Ovary (tissue), 9 donors: ENCODE data around the gene PSMB7. TPM values are rescaled to one million over a fixed set of nuclear protein-coding genes. Genes with fewer than 3 reads are reported as not detected.

Experiments used
- DNase-seq, 5 donors: peaks; one replicate each; pipeline ENCODE4 v3.0.0-alpha.2; 2019 to 2020
- H3K27ac ChIP-seq, 2 donors: fragments of 200-600 bp; one replicate each; pipeline versions ENCODE4 v1.5.1 to v1.8.0; 2019 to 2022
- H3K27me3 ChIP-seq: fragments of 200-600 bp; one replicate; pipeline ENCODE4 v1.8.0; 2022
- H3K36me3 ChIP-seq: fragments of 200-600 bp; sonication (generic); one replicate; pipeline ENCODE4 v1.5.1; 2019
- H3K4me1 ChIP-seq: one replicate; pipeline ENCODE4 v1.8.1; 2013; ENCODE audit warnings: mild to moderate bottlenecking, moderate library complexity; ENCODE audit not compliant: insufficient read depth
- H3K4me3 ChIP-seq: fragments of 200-600 bp; sonication (generic); one replicate; pipeline ENCODE4 v1.5.1; 2017
- H3K9me3 ChIP-seq, 2 donors: fragments of 200-600 bp in 1 of 2; sonication (generic) in 1 of 2; one replicate each; pipeline versions ENCODE4 v1.5.1 to v1.8.1; 2013 to 2019; ENCODE audit warnings: mild to moderate bottlenecking in 1 of 2, moderate library complexity in 1 of 2
- EP300 ChIP-seq: sonication (generic); formaldehyde crosslinking; IDR thresholded peaks from one replicate; pipeline ENCODE4 v1.6.1; 2017; ENCODE audit warnings: antibody characterized with exemption
- POLR2A ChIP-seq: fragments of 450-650 bp; IDR thresholded peaks from one replicate; pipeline ENCODE4 v1.6.1; 2017; ENCODE audit warnings: antibody characterized with exemption, mild to moderate bottlenecking, moderate library complexity
- WGBS, 3 donors: extraction: QIAGEN DNeasy Blood & Tissue Kit in 1 of 3; methylation state at CpG; one replicate each; pipeline versions ENCODE4 v1.1.5 to v1.1.7; 2013 to 2017; 5-methylcytosine and 5-hydroxymethylcytosine counted together
- intact Hi-C, 4 donors: fragments of 100-400 bp; cut with DNase I; formaldehyde crosslinking; loops; one replicate each; pipeline versions ENCODE4 v1.11.0 to v1.15.1; 2022 to 2023
- polyA plus RNA-seq, 2 donors: library from polyadenylated mRNA; stranded (reverse); fragments of 200-250 nt in 1 of 2; fragments of 350-450 nt in 1 of 2; fragmentation: Illumina TruSeq in 1 of 2; extraction: RNeasy Lipid Tissue Mini Kit (QIAGEN cat#74804) in 1 of 2; gene quantifications; one replicate each; pipeline ENCODE4 v1.2.3, GENCODE V29; 2013 to 2014
- total RNA-seq, 7 donors: library from RNA; depleted of rRNA in 2 of 7; stranded (reverse); fragments of >200 nt in 2 of 7; fragmentation: NEBNext Ultra II Directional in 3 of 7; extraction: Animal tissue kit (Norgen Biotek cat#: 25700) in 3 of 7; gene quantifications; one replicate each; pipeline versions ENCODE4 v1.1.0 to v1.2.4, GENCODE V29; 2016 to 2023
- TF ChIP-seq, protein P1 (sequence below), 3 donors: fragments of 450-650 bp in 2 of 3; fragments of 200-600 bp in 1 of 3; IDR thresholded peaks; one replicate each; pipeline versions ENCODE4 v1.5.1 to v1.8.0; 2016 to 2022; ENCODE audit warnings: antibody characterized with exemption in 3 of 3, mild to moderate bottlenecking in 1 of 3
- donor health status: DM: no; HTN: no; CAD: no; lungs with moderate emphysema.
- donor health status: DM: no; HTN: no; CAD: no.
- donor health status: Bipolar disorder and iron deficiency.
- donor health status: DM: yes; HTN: yes; CAD: no.
- donor health status: DM: no; HTN: no; CAD: no.
- donor health status: DM: yes; HTN: yes; CAD: no.

PSMB7 gene
- total and polyA plus RNA-seq, 9 donors: 88.0 to 211 (median 95.1) TPM

DNA sequence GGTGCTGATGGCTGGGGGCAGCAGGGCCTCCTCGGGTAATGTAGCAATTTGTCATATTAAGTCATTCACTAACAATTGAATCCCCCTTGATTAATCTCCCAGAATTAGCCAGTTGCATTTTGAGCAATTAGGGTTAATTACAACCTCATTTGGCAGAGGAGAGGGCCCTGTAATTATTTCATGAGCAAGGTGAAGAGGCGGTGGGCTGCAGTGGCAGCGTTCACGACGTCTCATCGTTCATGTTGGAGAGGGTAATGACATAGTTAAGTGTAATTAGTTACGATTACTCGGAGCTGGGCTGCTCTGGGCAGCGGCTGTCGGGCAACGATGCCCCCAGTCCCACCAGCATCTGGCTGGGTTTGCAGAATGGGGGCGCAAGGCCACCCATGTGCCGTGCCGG is 111.5 kb downstream of the PSMB7 start:
- no peaks in the 10 kb centered on the region for H3K36me3 ChIP-seq
- no peak for DNase-seq
- WGBS, 3 donors: 84 to 92% (median 90%) methylated on average over 14 of the region's 14 CpGs
- H3K4me1 ChIP-seq: peaks cover under 1% of the 10 kb centered on the region
- H3K4me3 ChIP-seq: no peak overlapping the region
- intact Hi-C loops: no loop called here
- H3K27ac ChIP-seq: no peak overlapping the region
- no peaks in the 10 kb centered on the region for H3K9me3 ChIP-seq
- H3K27me3 ChIP-seq: no peaks in the 10 kb centered on the region
- TF ChIP-seq POLR2A (no peak), EP300 (no peak)
- TF ChIP-seq, protein P1, sequence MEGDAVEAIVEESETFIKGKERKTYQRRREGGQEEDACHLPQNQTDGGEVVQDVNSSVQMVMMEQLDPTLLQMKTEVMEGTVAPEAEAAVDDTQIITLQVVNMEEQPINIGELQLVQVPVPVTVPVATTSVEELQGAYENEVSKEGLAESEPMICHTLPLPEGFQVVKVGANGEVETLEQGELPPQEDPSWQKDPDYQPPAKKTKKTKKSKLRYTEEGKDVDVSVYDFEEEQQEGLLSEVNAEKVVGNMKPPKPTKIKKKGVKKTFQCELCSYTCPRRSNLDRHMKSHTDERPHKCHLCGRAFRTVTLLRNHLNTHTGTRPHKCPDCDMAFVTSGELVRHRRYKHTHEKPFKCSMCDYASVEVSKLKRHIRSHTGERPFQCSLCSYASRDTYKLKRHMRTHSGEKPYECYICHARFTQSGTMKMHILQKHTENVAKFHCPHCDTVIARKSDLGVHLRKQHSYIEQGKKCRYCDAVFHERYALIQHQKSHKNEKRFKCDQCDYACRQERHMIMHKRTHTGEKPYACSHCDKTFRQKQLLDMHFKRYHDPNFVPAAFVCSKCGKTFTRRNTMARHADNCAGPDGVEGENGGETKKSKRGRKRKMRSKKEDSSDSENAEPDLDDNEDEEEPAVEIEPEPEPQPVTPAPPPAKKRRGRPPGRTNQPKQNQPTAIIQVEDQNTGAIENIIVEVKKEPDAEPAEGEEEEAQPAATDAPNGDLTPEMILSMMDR (IDR thresholded peaks at IDR 0.05): no peak

Other genes starting within 250 kb of the PSMB7 start
- gene NEK6, start 157.5 kb downstream of the PSMB7 start, total RNA-seq: 10 to 100 TPM in 5 of 7 donors, 1 to 10 TPM in 2; 7.2 to 45.1 (median 22.8) TPM
- gene NEK6, start 157.5 kb downstream of the PSMB7 start, polyA plus RNA-seq: 10 to 100 TPM in 1 of 2 donors, 1 to 10 TPM in 1; 7.6 to 23.0 TPM
- gene ADGRD2, start 35.0 kb upstream of the PSMB7 start, total RNA-seq: not detected
- not detected for gene ADGRD2, start 35.0 kb upstream of the PSMB7 start, polyA plus RNA-seq
- gene NR5A1, start 92.0 kb upstream of the PSMB7 start, total RNA-seq: 10 to 100 TPM; 14.7 to 73.6 (median 50.6) TPM
- gene NR5A1, start 92.0 kb upstream of the PSMB7 start, polyA plus RNA-seq: 10 to 100 TPM; 31.8 to 45.2 TPM